Measurements from ENCODE around the gene CDX1. TPM values are rescaled to one million over a fixed set of nuclear protein-coding genes. Genes with fewer than 3 reads are reported as not detected.

Gene CDX1
- total and polyA plus RNA-seq, 2 of the 8 experiments (the other 6 are each of a cell fraction or from before 2014, with no cell fraction given): not detected

GRCh38 chr5:150173161-150173560, 6.6 kb downstream of the CDX1 start:
- FAIRE-seq (no peak), DNase-seq (ENCODE audit: low read depth in 1 of 2, low spot score in 2 of 2) (no peak)
- WGBS, 2 experiments (ENCODE audit: extremely low coverage in 1 of 2, insufficient coverage in 1 of 2, insufficient read length in 1 of 2, insufficient replicate concordance in 2 of 2, low coverage in 1 of 2, low lambda C conversion rate in 2 of 2, missing lambda C conversion rate in 1 of 2): 80% methylated on average over 3 of the region's 3 CpGs; no CpG with 5 or more reads in 1 of the 2 experiments
- no peak for TF ChIP-seq KDM1A (IDR thresholded peaks at IDR 0.05; ENCODE audit: borderline replicate concordance, low read length)
- TF ChIP-seq RXRA (IDR thresholded peaks at IDR 0.05; ENCODE audit: insufficient read depth, low read depth, low read length): no peak
- TF ChIP-seq RFX5 (IDR thresholded peaks at IDR 0.05; ENCODE audit: borderline replicate concordance, low read depth, low read length): no peak

More at GRCh38 chr5:150173161-150173560, 6.6 kb downstream of the CDX1 start:
- H3K56ac ChIP-seq (replicated peaks; ENCODE audit: insufficient read length, low read depth, low read length): no peak overlapping the region
- H3K18ac ChIP-seq (ENCODE audit: extremely low read depth, low read length): peak overlapping the region; percentile 19; the same call in 1 of the 2 replicates
- no peak overlapping the region for H4K5ac ChIP-seq (ENCODE audit: insufficient read length, low read depth, low read length)
- no peak overlapping the region for H2BK120ac ChIP-seq (replicated peaks; ENCODE audit: low read depth, low read length)
- H4K8ac ChIP-seq (ENCODE audit: extremely low read depth, insufficient read depth, low read length): no peak overlapping the region
- H2BK20ac ChIP-seq (ENCODE audit: low read length): no peak overlapping the region
- CTCF ChIA-PET (ENCODE audit: partially characterized antibody): interaction anchor here (0.9 to 17.8 kb wide), 21 partner anchors 8 to 178 kb away, joined by 3 to 406 read pairs (median 5); partner anchors contain the start of genes ARSI, CDX1, PDGFRB and SLC6A7
- H3K36me3 ChIP-seq (ENCODE audit: control insufficient read depth in 2 of 4, insufficient read depth in 4 of 4, low read length in 3 of 4): no peaks in the 10 kb centered on the region
- no peaks in the 10 kb centered on the region for H3K79me2 ChIP-seq (ENCODE audit: control insufficient read depth in 1 of 2, insufficient read depth in 2 of 2, low read length in 2 of 2)
- no peaks in the 10 kb centered on the region; the same call in 1 of the 2 replicates for H3K79me1 ChIP-seq (ENCODE audit: low read depth, low read length)
- H2AK5ac ChIP-seq (ENCODE audit: low read depth, low read length): no peak overlapping the region
- peaks cover 0 to 1% of the 10 kb centered on the region in 2 experiments for H4K20me1 ChIP-seq (replicated peaks in 1 of 2; ENCODE audit: control insufficient read depth in 1 of 2, insufficient read depth in 2 of 2, low read length in 2 of 2)
- no peak overlapping the region for H2BK12ac ChIP-seq (ENCODE audit: low read depth, low read length)
- no peak overlapping the region for H3K4me3 ChIP-seq (ENCODE audit: extremely low read depth in 1 of 4, insufficient read depth in 2 of 4, low read depth in 3 of 4, low read length in 4 of 4)
- no peaks in the 10 kb centered on the region for H3K23me2 ChIP-seq (ENCODE audit: low read depth, low read length)
- no peak overlapping the region for H3K9ac ChIP-seq (replicated peaks in 1 of 4; ENCODE audit: extremely low read depth in 1 of 4, low read depth in 3 of 4, low read length in 3 of 4)
- no peak overlapping the region for H2AFZ ChIP-seq (ENCODE audit: low read length)
- H3K27ac ChIP-seq (ENCODE audit: low read depth, low read length): no peak overlapping the region
- 0 out of 2 replicates have a peak overlapping the region, but pooled peaks have one; percentile 19 for H2BK15ac ChIP-seq (ENCODE audit: low read length)
- H3K27me3 ChIP-seq (replicated peaks in 1 of 4; ENCODE audit: control insufficient read depth in 3 of 4, extremely low read depth in 1 of 4, insufficient read depth in 3 of 4, low read length in 3 of 4): peaks cover 21 to 42% (median 36%) of the 10 kb centered on the region in 4 experiments
- H3K4me2 ChIP-seq (ENCODE audit: insufficient read depth in 1 of 2, low read depth in 2 of 2, low read length in 2 of 2): no peak overlapping the region
- no peak overlapping the region for H4K91ac ChIP-seq (replicated peaks; ENCODE audit: insufficient read length, low read length)
- H3K4ac ChIP-seq (replicated peaks; ENCODE audit: insufficient read length, low read depth, low read length): no peak overlapping the region
- no peaks in the 10 kb centered on the region for H3K9me3 ChIP-seq (ENCODE audit: insufficient read depth in 2 of 2, low read depth in 1 of 2, low read length in 1 of 2)
- H3K23ac ChIP-seq (ENCODE audit: insufficient read length): no peak overlapping the region
- H3K4me1 ChIP-seq (replicated peaks in 1 of 4; ENCODE audit: control insufficient read depth in 3 of 4, insufficient read depth in 4 of 4, low read length in 3 of 4): no peaks in the 10 kb centered on the region; a peak in 1 of 7 replicates
- H3K14ac ChIP-seq (ENCODE audit: insufficient read length): no peak overlapping the region
- no peak overlapping the region for H2BK5ac ChIP-seq (ENCODE audit: low read depth, low read length)
- POLR2A ChIA-PET (ENCODE audit: partially characterized antibody): interaction anchor here (1.0 to 1.1 kb wide), 2 partner anchors 9 to 41 kb away, joined by 3 to 5 read pairs; no protein-coding TSS in a partner anchor

Data from H1 (cell line).